SK-N-SH (cell line): Measurements from ENCODE around the gene ACTL10. TPM values are rescaled to one million over a fixed set of nuclear protein-coding genes. Genes with fewer than 3 reads are reported as not detected.

Experiments used
- CTCF ChIA-PET: fragments of 300-600, 350-600 bp; formaldehyde crosslinking; extraction: SDS; loops from one replicate; lab custom pipeline; 2021; lab: Yijun Ruan, JAX
- POLR2A ChIA-PET: fragments of 350-600 bp; sonication (Branson Sonifier 250); formaldehyde crosslinking; extraction: SDS; loops from one replicate; lab custom pipeline; 2020; ENCODE audit warnings: antibody characterized with exemption, inconsistent platforms; lab: Yijun Ruan, JAX
- DNase-seq: peaks from one replicate; pipeline ENCODE4 v3.0.0; 2012
- H2AFZ ChIP-seq: fragments of 200-600 bp; sonication (generic); 2 replicates; pipeline ENCODE4 v1.8.1; 2016; ENCODE audit warnings: antibody characterized with exemption, mild to moderate bottlenecking, low read depth
- H3F3A ChIP-seq: fragments of 200-600 bp; sonication (generic); replicated peaks from 2 replicates; pipeline ENCODE3; 2016; ENCODE audit warnings: antibody characterized with exemption, mild to moderate bottlenecking; ENCODE audit not compliant: insufficient read depth
- H3K27ac ChIP-seq, 2 experiments: fragments of 200-500 bp in 1 of 2; fragments of 200-600 bp in 1 of 2; sonication (Bioruptor generic) in 1 of 2; sonication (generic), shearing (Covaris generic) in 1 of 2; 2 replicates each; pipeline versions ENCODE4 v1.5.1 to v1.6.1; 2014 to 2016; ENCODE audit warnings: low read depth in 2 of 2, inconsistent platforms in 1 of 2, low read length in 1 of 2, mild to moderate bottlenecking in 1 of 2, mixed read lengths in 1 of 2
- H3K27me3 ChIP-seq: fragments of 200-600 bp; sonication (generic), shearing (Covaris generic); 2 replicates; pipeline ENCODE4 v1.6.1; 2016; ENCODE audit warnings: mixed run types; ENCODE audit not compliant: insufficient read depth
- H3K36me3 ChIP-seq, 2 experiments: fragments of 200-500 bp in 1 of 2; fragments of 200-600 bp in 1 of 2; sonication (Bioruptor generic) in 1 of 2; sonication (generic) in 1 of 2; replicated peaks in 1 of 2; 2 replicates each; pipeline versions ENCODE3 to v1.5.1; 2014 to 2016; ENCODE audit warnings: low read length in 1 of 2, mild to moderate bottlenecking in 1 of 2; ENCODE audit not compliant: insufficient read depth in 2 of 2, control insufficient read depth in 1 of 2
- H3K4me1 ChIP-seq, 2 experiments: fragments of 200-500 bp in 1 of 2; fragments of 200-600 bp in 1 of 2; sonication (Bioruptor generic) in 1 of 2; sonication (generic), shearing (Covaris generic) in 1 of 2; 2 replicates each; pipeline versions ENCODE4 v1.5.1 to v1.6.1; 2014 to 2016; ENCODE audit warnings: low read depth in 1 of 2, low read length in 1 of 2, mixed run types in 1 of 2; ENCODE audit not compliant: insufficient read depth in 2 of 2, control insufficient read depth in 1 of 2
- H3K4me2 ChIP-seq: fragments of 200-600 bp; sonication (generic), shearing (Covaris generic); 2 replicates; pipeline ENCODE4 v1.6.1; 2017; ENCODE audit warnings: mixed run types
- H3K4me3 ChIP-seq, 2 experiments: fragments of 200-500 bp in 1 of 2; fragments of 200-600 bp in 1 of 2; sonication (Bioruptor generic) in 1 of 2; sonication (generic), shearing (Covaris generic) in 1 of 2; 2 replicates each; pipeline versions ENCODE4 v1.5.1 to v1.8.1; 2014 to 2016; ENCODE audit warnings: low read depth in 2 of 2, inconsistent platforms in 1 of 2, low read length in 1 of 2, mild to moderate bottlenecking in 1 of 2, mixed read lengths in 1 of 2, moderate library complexity in 1 of 2
- H3K79me2 ChIP-seq: fragments of 200-600 bp; sonication (generic); 2 replicates; pipeline ENCODE4 v1.8.1; 2017; ENCODE audit warnings: mild to moderate bottlenecking; ENCODE audit not compliant: insufficient read depth
- H3K9ac ChIP-seq: fragments of 200-600 bp; sonication (generic); 2 replicates; pipeline ENCODE4 v1.6.1; 2017; ENCODE audit warnings: mixed run types
- H3K9me2 ChIP-seq: fragments of 200-600 bp; sonication (generic); 2 replicates; pipeline ENCODE4 v1.6.1; 2017; ENCODE audit warnings: mixed run types
- H3K9me3 ChIP-seq: fragments of 200-600 bp; sonication (generic); 2 replicates; pipeline ENCODE4 v1.6.1; 2017; ENCODE audit warnings: mixed run types, mild to moderate bottlenecking, moderate library complexity
- H4K20me1 ChIP-seq: fragments of 200-600 bp; sonication (generic); 2 replicates; pipeline ENCODE4 v1.6.1; 2017; ENCODE audit warnings: mild to moderate bottlenecking, mixed run types; ENCODE audit not compliant: insufficient read depth
- ELF1 ChIP-seq: IDR thresholded peaks from 2 replicates; pipeline ENCODE4 v1.4.0; 2012
- EP300 ChIP-seq, 2 experiments: IDR thresholded peaks; 2 replicates each; pipeline versions ENCODE4 v1.4.0 to v1.6.1; 2012; ENCODE audit warnings: borderline replicate concordance in 1 of 2, low read depth in 1 of 2, low read length in 1 of 2
- EZH2phosphoT487 ChIP-seq: fragments of 200-600 bp; sonication (generic); IDR thresholded peaks from 2 replicates; pipeline ENCODE4 v1.6.1; 2017; ENCODE audit warnings: low read depth, mixed run types, mild to moderate bottlenecking, antibody characterized with exemption, moderate library complexity, borderline replicate concordance
- FOSL2 ChIP-seq: IDR thresholded peaks from 2 replicates; pipeline ENCODE4 v1.4.0; 2012; ENCODE audit warnings: low read depth, mild to moderate bottlenecking, moderate library complexity, borderline replicate concordance
- FOXJ3 ChIP-seq: sonication (generic); formaldehyde crosslinking; IDR thresholded peaks from 2 replicates; pipeline ENCODE4 v1.5.1; 2020; ENCODE audit warnings: mild to moderate bottlenecking, missing genetic modification reagents
- FOXM1 ChIP-seq: IDR thresholded peaks from 2 replicates; pipeline ENCODE4 v1.4.0; 2012; ENCODE audit warnings: low read depth, mild to moderate bottlenecking
- GABPA ChIP-seq: IDR thresholded peaks from 2 replicates; pipeline ENCODE4 v1.4.0; 2012; ENCODE audit warnings: low read depth, mild to moderate bottlenecking
- MEF2A ChIP-seq: IDR thresholded peaks from 2 replicates; pipeline ENCODE4 v1.4.0; 2012; ENCODE audit warnings: low read depth, borderline replicate concordance
- MXI1 ChIP-seq: IDR thresholded peaks from 2 replicates; pipeline ENCODE4 v1.6.1; 2012; ENCODE audit warnings: mild to moderate bottlenecking, low read depth, low read length, improper control_type of control experiment
- NFIC ChIP-seq: IDR thresholded peaks from 2 replicates; pipeline ENCODE4 v1.4.0; 2012; ENCODE audit warnings: borderline replicate concordance
- POLR2AphosphoS5 ChIP-seq: IDR thresholded peaks from 2 replicates; pipeline ENCODE4 v1.6.1; 2012; ENCODE audit warnings: low read depth, low read length
- RAD21 ChIP-seq: IDR thresholded peaks from 2 replicates; pipeline ENCODE4 v1.6.1; 2012; ENCODE audit warnings: mild to moderate bottlenecking, low read length
- RFX5 ChIP-seq: IDR thresholded peaks from 2 replicates; pipeline ENCODE4 v1.6.1; 2012; ENCODE audit warnings: mild to moderate bottlenecking, improper control_type of control experiment, low read length
- SMC3 ChIP-seq: IDR thresholded peaks from 2 replicates; pipeline ENCODE4 v1.6.1; 2012; ENCODE audit warnings: low read depth, low read length, improper control_type of control experiment
- WGBS: methylation state at CpG from one replicate; pipeline ENCODE4 v1.1.6; 2017; ENCODE audit warnings: low lambda C conversion rate; 5-methylcytosine and 5-hydroxymethylcytosine counted together
- polyA plus RNA-seq, 3 experiments: library from polyadenylated mRNA; depleted of rRNA; stranded (reverse); fragments of >200 nt; gene quantifications; 2 replicates each; pipeline ENCODE4 v1.2.3, GENCODE V29; 2012
- TF ChIP-seq, protein P1 (sequence below): IDR thresholded peaks from 2 replicates; pipeline ENCODE4 v1.6.1; 2012; ENCODE audit warnings: mild to moderate bottlenecking, low read depth, low read length, moderate library complexity
- TF ChIP-seq, protein P2 (sequence below): IDR thresholded peaks from 2 replicates; pipeline ENCODE4 v1.4.0; 2012; ENCODE audit warnings: low read depth

ACTL10 gene
- polyA plus RNA-seq, 1 of the 3 experiments (the other 2 are of a cell fraction), result 0.25 TPM

DNA sequence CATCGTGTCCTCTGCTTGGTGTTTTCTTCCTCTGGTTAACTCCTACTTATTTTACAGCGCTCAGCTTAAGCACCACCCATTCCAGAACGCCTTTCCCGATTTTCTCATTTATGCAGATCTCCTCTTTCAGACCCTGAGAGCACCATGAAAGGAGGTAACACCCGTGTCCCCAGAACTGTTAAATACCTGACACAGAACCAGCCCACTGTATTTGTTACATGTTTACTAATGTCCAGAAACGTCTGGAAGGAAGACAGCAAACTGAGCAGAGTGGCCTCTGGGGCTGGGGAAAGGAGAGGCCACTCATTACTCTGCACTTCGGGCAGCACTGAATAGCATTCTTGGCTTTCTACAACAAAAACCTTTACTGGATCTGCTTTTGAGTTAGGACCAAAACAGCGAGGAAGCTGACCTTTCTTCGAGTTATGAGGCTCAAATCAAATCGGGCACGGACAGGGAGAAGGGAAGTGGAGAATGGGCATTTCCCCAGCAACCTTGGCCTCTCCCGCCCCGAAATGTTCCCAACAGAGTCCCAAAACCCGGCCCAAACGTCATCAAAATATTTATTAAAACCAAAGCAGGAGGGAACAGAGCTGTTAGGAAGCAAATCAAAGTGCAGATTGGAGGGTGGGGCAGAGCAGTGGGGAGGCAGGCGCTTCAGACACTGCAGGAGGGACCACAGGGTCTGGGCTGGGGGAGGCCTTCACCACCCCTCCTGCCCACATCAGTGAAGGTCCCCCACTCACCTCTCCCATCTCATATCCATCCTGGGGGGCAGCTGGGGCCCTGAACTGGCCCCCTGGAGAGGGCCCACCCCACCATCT lies 8.6 kb downstream of the ACTL10 start:
- WGBS, result 91% methylated on average over 16 of the region's 16 CpGs
- Histone ChIP-seq H3K4me2 (peak overlapping the region; percentile 65; the same call in 1 of the 2 replicates), H3K27me3 (no peaks in the 10 kb centered on the region), H4K20me1 (peaks cover 4% of the 10 kb centered on the region; the same call in 1 of the 2 replicates), H2AFZ (peak overlapping the region; percentile 74), H3K9ac (no peak overlapping the region), H3K4me1 (peaks cover 8 to 28% of the 10 kb centered on the region in 2 experiments; a peak in 2 of 4 replicates), H3F3A (peaks cover 8% of the 10 kb centered on the region), H3K4me3 (peak overlapping the region in 1 of 2 experiments; percentile 61; a peak in 2 of 4 replicates), H3K36me3 (peaks cover 0 to 8% of the 10 kb centered on the region in 2 experiments), H3K79me2 (peaks cover 10% of the 10 kb centered on the region; the same call in 1 of the 2 replicates), H3K9me3 (no peaks in the 10 kb centered on the region), H3K9me2 (no peaks in the 10 kb centered on the region), H3K27ac (peak overlapping the region in 1 of 2 experiments; percentile 87; a peak in 2 of 4 replicates)
- ChIA-PET CTCF (interaction anchor here (0.6 to 2.1 kb wide), 5 partner anchors 8 to 57 kb away, joined by 3 to 5 read pairs (median 3); partner anchors contain the start of genes ACTL10 and ZNF341), POLR2A (interaction anchor here (0.5 to 1.7 kb wide), 2 partner anchors 10 to 883 kb away, joined by 3 to 7 read pairs; no protein-coding TSS in a partner anchor)
- no peak for DNase-seq
- TF ChIP-seq FOXM1 (no peak), EP300 (IDR thresholded peaks at IDR 0.05; ENCODE audit: borderline replicate concordance in 1 of 2, low read depth in 1 of 2, low read length in 1 of 2) (no peak), NFIC (no peak), RFX5 (no peak), FOSL2 (no peak), EZH2phosphoT487 (no peak), MEF2A (no peak), POLR2AphosphoS5 (no peak), SMC3 (no peak), GABPA (no peak), ELF1 (no peak), MXI1 (no peak), FOXJ3 (CRISPR knock-in tag) (no peak), RAD21 (no peak)
- TF ChIP-seq, protein P1, sequence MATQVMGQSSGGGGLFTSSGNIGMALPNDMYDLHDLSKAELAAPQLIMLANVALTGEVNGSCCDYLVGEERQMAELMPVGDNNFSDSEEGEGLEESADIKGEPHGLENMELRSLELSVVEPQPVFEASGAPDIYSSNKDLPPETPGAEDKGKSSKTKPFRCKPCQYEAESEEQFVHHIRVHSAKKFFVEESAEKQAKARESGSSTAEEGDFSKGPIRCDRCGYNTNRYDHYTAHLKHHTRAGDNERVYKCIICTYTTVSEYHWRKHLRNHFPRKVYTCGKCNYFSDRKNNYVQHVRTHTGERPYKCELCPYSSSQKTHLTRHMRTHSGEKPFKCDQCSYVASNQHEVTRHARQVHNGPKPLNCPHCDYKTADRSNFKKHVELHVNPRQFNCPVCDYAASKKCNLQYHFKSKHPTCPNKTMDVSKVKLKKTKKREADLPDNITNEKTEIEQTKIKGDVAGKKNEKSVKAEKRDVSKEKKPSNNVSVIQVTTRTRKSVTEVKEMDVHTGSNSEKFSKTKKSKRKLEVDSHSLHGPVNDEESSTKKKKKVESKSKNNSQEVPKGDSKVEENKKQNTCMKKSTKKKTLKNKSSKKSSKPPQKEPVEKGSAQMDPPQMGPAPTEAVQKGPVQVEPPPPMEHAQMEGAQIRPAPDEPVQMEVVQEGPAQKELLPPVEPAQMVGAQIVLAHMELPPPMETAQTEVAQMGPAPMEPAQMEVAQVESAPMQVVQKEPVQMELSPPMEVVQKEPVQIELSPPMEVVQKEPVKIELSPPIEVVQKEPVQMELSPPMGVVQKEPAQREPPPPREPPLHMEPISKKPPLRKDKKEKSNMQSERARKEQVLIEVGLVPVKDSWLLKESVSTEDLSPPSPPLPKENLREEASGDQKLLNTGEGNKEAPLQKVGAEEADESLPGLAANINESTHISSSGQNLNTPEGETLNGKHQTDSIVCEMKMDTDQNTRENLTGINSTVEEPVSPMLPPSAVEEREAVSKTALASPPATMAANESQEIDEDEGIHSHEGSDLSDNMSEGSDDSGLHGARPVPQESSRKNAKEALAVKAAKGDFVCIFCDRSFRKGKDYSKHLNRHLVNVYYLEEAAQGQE, result no peak
- TF ChIP-seq, protein P2, sequence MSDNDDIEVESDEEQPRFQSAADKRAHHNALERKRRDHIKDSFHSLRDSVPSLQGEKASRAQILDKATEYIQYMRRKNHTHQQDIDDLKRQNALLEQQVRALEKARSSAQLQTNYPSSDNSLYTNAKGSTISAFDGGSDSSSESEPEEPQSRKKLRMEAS, result no peak
